ENCODE data around the gene PYM1.
"Not testable (repeated sequence)": the region's sequence is repeated elsewhere in the genome, so short reads cannot be mapped to it uniquely, and the experiment has no call there.

PYM1 gene

DNA sequence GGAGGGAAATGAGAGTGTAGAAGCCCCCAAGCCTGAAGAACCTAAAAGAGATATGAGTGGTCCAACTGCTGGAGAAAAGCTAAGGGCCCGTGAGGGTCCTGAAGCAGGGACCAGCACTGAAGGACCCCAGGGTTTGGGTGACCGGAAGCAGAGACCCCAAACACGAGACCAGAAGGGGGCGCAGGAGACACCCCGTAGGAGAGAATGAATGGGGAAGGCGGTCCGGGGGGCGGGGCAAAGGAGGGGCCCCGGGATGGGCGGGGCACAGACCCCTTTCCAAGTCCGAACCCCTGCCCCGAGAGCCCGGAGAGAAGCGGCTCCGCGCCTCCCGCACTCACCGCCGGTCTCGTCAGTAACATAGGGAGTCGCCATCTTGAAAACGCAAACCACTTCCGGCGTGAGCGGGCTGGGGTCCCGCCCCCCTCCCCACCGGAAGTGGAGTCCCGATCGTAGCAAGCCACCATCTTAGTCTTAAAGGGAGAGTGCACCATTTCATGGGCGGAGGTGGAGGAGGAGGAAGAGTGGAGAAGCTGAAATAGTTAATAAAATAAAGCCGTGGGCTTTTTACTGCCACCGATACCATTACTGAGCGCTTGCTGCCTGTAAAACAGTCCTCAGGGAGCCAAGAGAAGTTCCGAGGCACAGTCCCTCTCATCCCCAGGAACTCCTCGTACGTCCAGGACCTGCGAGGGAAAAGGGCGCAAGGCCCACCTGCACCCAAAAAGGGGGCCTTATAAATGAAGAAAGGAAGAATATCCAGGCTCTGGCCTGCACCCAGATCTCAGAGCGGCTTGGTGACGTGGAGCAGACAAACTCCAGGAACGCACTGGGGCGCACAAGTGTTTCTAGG is 731 bp downstream of the PYM1 start:
- H3K4me3 ChIP-seq (ENCODE audit: low read depth, low read length), result peak overlapping the region; percentile 94
- H3K36me3 ChIP-seq (replicated peaks), result peaks cover 4% of the 10 kb centered on the region
- in situ Hi-C loops (cut with HindIII; ENCODE audit: low pct_ligation_motif_present, low sequenced_read_pairs), result no loop called here
- TF ChIP-seq, protein P1, sequence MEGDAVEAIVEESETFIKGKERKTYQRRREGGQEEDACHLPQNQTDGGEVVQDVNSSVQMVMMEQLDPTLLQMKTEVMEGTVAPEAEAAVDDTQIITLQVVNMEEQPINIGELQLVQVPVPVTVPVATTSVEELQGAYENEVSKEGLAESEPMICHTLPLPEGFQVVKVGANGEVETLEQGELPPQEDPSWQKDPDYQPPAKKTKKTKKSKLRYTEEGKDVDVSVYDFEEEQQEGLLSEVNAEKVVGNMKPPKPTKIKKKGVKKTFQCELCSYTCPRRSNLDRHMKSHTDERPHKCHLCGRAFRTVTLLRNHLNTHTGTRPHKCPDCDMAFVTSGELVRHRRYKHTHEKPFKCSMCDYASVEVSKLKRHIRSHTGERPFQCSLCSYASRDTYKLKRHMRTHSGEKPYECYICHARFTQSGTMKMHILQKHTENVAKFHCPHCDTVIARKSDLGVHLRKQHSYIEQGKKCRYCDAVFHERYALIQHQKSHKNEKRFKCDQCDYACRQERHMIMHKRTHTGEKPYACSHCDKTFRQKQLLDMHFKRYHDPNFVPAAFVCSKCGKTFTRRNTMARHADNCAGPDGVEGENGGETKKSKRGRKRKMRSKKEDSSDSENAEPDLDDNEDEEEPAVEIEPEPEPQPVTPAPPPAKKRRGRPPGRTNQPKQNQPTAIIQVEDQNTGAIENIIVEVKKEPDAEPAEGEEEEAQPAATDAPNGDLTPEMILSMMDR (IDR thresholded peaks at IDR 0.05; ENCODE audit: low read depth, low read length, missing control alignments), result peak; percentile 87
- peak; percentile 88 for DNase-seq
- peak overlapping the region; percentile 76 for H3K27ac ChIP-seq
- no peaks in the 10 kb centered on the region for H3K27me3 ChIP-seq (replicated peaks)

DNA sequence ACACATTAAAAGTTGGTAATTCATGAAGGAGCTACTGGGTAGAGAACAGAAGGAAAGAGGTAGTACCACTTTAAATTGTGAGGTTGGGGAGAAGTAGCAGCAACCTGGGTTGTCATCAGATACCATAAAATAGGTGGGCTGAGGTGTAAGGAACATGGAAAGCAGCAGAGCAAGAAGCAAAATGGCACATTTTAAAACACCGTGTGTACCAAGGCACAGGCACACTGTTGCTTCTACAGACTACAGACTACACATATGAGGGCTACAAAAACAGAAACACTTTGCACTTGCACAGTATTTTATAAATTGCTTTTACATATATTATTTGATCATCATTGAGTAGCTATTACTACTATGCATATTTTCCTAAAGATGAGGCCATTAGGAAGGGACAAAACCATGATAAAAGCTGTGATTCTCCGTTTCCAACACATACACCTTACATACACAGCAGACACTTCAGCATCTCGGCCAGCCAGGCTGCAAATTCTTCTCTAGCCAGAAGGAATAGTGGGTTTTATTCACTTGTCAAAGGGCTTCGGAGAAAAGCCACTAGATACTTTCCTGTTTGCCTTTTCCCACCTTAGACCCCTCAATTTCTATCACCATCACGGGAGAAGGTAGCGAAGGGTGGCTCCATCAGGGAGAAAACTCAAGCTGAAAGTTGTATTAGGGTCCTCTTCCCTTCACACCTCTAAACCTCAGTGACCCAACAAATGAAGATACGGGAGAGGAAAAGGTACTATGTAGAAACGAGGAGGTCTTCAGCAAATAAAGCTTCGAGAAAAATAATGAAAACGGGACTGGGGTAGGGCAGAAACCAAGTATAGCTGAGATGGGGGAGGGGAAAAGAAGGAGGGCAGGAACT is 1.6 kb downstream of the PYM1 start:
- in situ Hi-C loops (cut with HindIII; ENCODE audit: low pct_ligation_motif_present, low sequenced_read_pairs), result no loop called here
- H3K27ac ChIP-seq, result peak overlapping the region; percentile 76
- H3K27me3 ChIP-seq (replicated peaks), result no peaks in the 10 kb centered on the region
- peak overlapping the region; percentile 94 for H3K4me3 ChIP-seq (ENCODE audit: low read depth, low read length)
- no peak for DNase-seq
- TF ChIP-seq, protein P1 (IDR thresholded peaks at IDR 0.05; ENCODE audit: low read depth, low read length, missing control alignments), result no peak
- peaks cover 4% of the 10 kb centered on the region for H3K36me3 ChIP-seq (replicated peaks)

DNA sequence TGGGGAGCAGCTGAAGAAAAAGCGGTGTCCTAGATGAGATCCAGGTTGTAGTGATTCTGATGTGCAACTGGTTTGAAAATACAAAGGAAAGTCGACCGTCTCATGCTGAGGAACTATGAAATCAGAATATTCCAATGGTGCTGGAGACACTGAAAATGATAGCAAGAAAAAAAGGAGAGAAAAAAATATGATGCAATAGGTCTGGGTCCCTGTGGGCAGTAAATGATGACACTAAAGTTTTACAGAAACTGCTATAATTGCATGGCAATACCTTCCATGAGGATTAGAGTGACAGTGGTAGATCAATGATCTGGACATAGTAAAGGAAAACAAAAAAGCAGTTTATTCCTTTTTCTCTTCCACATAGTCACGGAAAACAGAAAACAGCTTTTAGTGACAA is 2.3 kb downstream of the PYM1 start:
- TF ChIP-seq, protein P1 (IDR thresholded peaks at IDR 0.05; ENCODE audit: low read depth, low read length, missing control alignments), result no peak
- in situ Hi-C loops (cut with HindIII; ENCODE audit: low pct_ligation_motif_present, low sequenced_read_pairs), result no loop called here
- Histone ChIP-seq H3K27me3 (replicated peaks) (no peaks in the 10 kb centered on the region), H3K4me3 (ENCODE audit: low read depth, low read length) (no peak overlapping the region), H3K27ac (no peak overlapping the region), H3K36me3 (replicated peaks) (peaks cover 4% of the 10 kb centered on the region)
- DNase-seq, result no peak

DNA sequence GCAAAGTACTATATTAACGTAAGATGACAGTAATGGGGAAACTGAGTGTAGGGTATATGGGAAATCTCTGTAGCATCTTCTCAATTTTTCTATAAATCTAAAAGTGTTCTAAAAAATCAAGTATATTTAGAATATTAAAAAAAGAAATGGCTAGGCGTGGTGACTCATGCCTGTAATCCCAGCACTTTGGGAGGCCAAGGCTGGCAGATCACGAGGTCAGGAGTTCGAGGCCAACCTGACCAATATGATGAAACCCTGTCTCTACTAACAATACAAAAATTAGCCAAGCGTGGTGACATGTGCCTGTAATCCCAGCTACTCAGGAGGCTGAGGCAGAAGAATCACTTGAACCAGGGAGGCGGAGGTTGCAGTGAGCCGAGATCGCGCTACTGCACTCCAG is 4.0 kb downstream of the PYM1 start:
- H3K36me3 ChIP-seq (replicated peaks); H3K27ac ChIP-seq; H3K4me3 ChIP-seq (ENCODE audit: low read depth, low read length); DNase-seq; in situ Hi-C loops (cut with HindIII; ENCODE audit: low pct_ligation_motif_present, low sequenced_read_pairs); H3K27me3 ChIP-seq (replicated peaks): not testable (repeated sequence)

DNA sequence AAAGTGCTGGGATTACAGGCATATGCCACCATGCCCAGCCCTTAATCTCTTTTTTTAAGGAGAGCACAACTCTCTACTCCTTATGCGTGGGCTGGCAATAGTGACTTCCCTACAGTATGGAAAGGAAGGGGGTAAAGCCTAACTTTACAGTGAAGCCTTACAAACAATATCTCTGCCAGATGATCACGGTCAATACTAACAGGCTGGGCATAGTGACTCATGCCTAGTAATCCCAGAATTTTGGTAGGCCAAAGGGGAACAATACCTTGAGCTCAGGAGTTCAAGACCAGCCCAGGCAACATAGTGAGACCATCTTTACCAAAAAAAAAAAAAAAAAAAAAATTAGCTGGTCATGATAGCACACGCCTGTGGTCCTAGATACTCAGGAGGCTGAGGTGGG is 5.6 kb downstream of the PYM1 start:
- in situ Hi-C loops (cut with HindIII; ENCODE audit: low pct_ligation_motif_present, low sequenced_read_pairs), result no loop called here
- TF ChIP-seq, protein P1 (IDR thresholded peaks at IDR 0.05; ENCODE audit: low read depth, low read length, missing control alignments), result no peak
- H3K36me3 ChIP-seq (replicated peaks), result peaks cover 4% of the 10 kb centered on the region
- DNase-seq, result no peak
- no peak overlapping the region for H3K27ac ChIP-seq
- no peaks in the 10 kb centered on the region for H3K27me3 ChIP-seq (replicated peaks)
- no peak overlapping the region for H3K4me3 ChIP-seq (ENCODE audit: low read depth, low read length)

DNA sequence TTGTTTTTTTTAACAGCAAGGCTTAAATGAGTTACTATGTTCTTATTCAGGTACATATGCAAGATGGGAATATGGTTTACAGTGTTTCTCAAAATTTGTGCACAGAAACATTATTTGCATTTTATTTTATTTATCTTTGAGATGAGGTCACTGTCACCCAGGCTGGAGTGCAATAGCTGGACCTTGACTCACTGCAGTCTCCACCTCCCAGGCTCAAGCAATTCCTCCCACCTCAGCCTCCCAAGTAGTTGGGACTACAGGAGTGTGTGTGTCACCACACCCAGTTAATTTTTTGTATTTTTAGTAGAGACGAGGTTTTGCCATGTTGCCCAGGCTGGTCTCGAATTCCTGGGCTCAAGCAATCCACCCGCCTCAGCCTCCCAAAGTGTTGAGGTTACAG is 8.7 kb downstream of the PYM1 start:
- H3K36me3 ChIP-seq (replicated peaks); in situ Hi-C loops (cut with HindIII; ENCODE audit: low pct_ligation_motif_present, low sequenced_read_pairs); H3K27ac ChIP-seq; H3K4me3 ChIP-seq (ENCODE audit: low read depth, low read length); H3K27me3 ChIP-seq (replicated peaks): not testable (repeated sequence)
- DNase-seq, result peak; percentile 76

Data from brain microvascular endothelial cell (primary cell).